Esophagus muscularis mucosa (tissue), 3 donors: ENCODE data around the gene PTPRK.

Experiments
- CTCF ChIP-seq, 3 experiments: fragments of 200-600 bp in 2 of 3; fragments of 450-650 bp in 1 of 3; sonication (generic) in 2 of 3; IDR thresholded peaks; one replicate each; pipeline ENCODE4 v1.5.1; 2017 to 2019; ENCODE audit warnings: antibody characterized with exemption in 3 of 3, mild to moderate bottlenecking in 2 of 3, moderate library complexity in 1 of 3
- EP300 ChIP-seq: sonication (generic); formaldehyde crosslinking; IDR thresholded peaks from one replicate; pipeline ENCODE4 v1.6.1; 2017; ENCODE audit warnings: antibody characterized with exemption

DNA sequence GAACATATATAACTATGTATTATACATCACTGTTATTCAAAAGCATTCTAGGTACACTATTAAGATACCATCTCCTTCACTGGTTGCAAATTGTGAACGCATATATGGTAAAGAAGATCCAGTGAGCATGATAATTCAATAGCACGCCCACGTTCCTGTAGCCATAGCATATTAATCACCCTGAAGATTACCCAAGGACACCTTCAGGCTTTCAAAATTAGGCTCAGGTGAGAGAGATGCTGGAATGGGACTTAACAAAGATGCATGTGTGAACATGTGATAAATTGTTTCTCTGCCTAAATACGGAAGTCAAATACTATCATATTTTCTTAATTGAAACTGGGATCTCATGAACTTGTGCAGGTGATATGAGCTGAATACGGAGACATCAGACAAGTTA, 303.5 kb downstream of the PTPRK start:
- no peak for TF ChIP-seq EP300
- no peak for TF ChIP-seq CTCF (IDR thresholded peaks at IDR 0.05)
